Left ventricle myocardium inferior (tissue), 1 donor: Measurements from ENCODE around the gene LRMDA. TPM values are rescaled to one million over a fixed set of nuclear protein-coding genes. Genes with fewer than 3 reads are reported as not detected.

ENCODE experiments used
- DNase-seq: peaks from one replicate; pipeline ENCODE4 v3.0.0-alpha.2; 2020
- H3K27ac ChIP-seq: fragments of 200-600 bp; replicated peaks from 2 replicates; pipeline ENCODE4 v1.8.0; 2021
- H3K27me3 ChIP-seq: fragments of 200-600 bp; 2 replicates; pipeline ENCODE4 v1.8.0; 2021; ENCODE audit warnings: low read depth
- H3K36me3 ChIP-seq: fragments of 200-600 bp; 2 replicates; pipeline ENCODE4 v1.8.0; 2021
- H3K4me1 ChIP-seq: fragments of 200-600 bp; 2 replicates; pipeline ENCODE4 v1.8.0; 2021
- H3K4me3 ChIP-seq: fragments of 200-600 bp; 2 replicates; pipeline ENCODE4 v1.8.0; 2021; ENCODE audit warnings: mild to moderate bottlenecking, moderate library complexity
- H3K9me3 ChIP-seq: fragments of 200-600 bp; replicated peaks from 2 replicates; pipeline ENCODE4 v1.8.0; 2021
- intact Hi-C: fragments of 100-400 bp; cut with micrococcal nuclease; formaldehyde crosslinking; loops from one replicate; pipeline ENCODE4 v1.11.0; 2022
- total RNA-seq: library from RNA; stranded (reverse); fragmentation: NEBNext Ultra II Directional; extraction: Animal tissue kit (Norgen Biotek cat#: 25700); gene quantifications from one replicate; pipeline ENCODE4 v1.2.1, GENCODE V29; 2021
- TF ChIP-seq, protein P1 (sequence below): fragments of 200-600 bp; IDR thresholded peaks from 2 replicates; pipeline ENCODE4 v1.8.0; 2021; ENCODE audit warnings: antibody characterized with exemption, mild to moderate bottlenecking, borderline replicate concordance
- donor health status: DM: no; HTN: yes; CAD: no; lungs with severe emphysema.

Gene LRMDA
- total RNA-seq, 1 donor from 2014 or later, result 18.7 TPM

DNA sequence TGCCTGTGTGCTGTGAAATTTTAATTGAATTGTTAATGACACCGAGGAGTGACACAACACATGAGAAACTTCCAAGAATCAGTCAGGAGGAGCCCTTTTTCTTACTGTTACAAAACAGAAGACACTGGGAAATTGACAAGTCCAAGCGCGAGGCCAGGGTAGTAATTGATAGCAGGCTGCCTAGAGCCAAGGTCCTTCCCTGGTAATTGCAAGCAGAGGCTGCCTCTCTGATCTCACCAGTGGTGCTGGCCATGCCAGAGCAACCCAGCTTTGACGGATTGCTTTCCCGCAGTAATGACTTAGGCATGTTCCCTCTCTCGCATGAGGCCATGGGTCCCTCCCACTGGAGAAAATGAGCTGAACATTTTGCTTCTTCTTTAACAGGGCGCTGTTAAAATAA, 111.5 kb downstream of the LRMDA start:
- Histone ChIP-seq H3K27me3 (no peaks in the 10 kb centered on the region), H3K9me3 (no peaks in the 10 kb centered on the region), H3K4me1 (peaks cover 31% of the 10 kb centered on the region), H3K4me3 (no peak overlapping the region), H3K36me3 (no peaks in the 10 kb centered on the region), H3K27ac (no peak overlapping the region)
- intact Hi-C loops, result no loop called here
- no peak for DNase-seq
- TF ChIP-seq, protein P1, sequence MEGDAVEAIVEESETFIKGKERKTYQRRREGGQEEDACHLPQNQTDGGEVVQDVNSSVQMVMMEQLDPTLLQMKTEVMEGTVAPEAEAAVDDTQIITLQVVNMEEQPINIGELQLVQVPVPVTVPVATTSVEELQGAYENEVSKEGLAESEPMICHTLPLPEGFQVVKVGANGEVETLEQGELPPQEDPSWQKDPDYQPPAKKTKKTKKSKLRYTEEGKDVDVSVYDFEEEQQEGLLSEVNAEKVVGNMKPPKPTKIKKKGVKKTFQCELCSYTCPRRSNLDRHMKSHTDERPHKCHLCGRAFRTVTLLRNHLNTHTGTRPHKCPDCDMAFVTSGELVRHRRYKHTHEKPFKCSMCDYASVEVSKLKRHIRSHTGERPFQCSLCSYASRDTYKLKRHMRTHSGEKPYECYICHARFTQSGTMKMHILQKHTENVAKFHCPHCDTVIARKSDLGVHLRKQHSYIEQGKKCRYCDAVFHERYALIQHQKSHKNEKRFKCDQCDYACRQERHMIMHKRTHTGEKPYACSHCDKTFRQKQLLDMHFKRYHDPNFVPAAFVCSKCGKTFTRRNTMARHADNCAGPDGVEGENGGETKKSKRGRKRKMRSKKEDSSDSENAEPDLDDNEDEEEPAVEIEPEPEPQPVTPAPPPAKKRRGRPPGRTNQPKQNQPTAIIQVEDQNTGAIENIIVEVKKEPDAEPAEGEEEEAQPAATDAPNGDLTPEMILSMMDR, result no peak

DNA sequence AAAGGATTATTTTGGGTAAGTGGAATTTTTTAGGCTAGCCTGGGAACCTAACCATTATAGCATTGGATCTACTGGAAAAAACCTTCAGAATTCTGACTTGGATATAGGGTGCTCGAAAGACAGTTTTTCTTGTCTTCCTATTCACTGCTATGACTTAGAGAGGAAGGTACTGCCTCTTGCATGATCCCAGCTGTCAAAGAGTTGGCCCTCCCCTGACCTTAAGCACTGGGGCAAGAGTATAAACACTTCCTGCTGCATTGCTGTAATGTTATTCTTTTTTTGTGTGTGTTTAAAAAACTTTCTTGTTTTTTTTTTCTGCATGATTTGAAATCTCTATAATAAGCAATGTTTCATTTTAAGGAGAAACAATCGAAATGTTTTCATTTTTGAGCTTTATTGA, 113.0 kb downstream of the LRMDA start:
- Histone ChIP-seq H3K27me3 (no peaks in the 10 kb centered on the region), H3K27ac (no peak overlapping the region), H3K9me3 (no peaks in the 10 kb centered on the region), H3K4me1 (peaks cover 42% of the 10 kb centered on the region), H3K4me3 (no peak overlapping the region), H3K36me3 (no peaks in the 10 kb centered on the region)
- TF ChIP-seq, protein P1, result no peak
- no peak for DNase-seq
- intact Hi-C loops, result no loop called here

DNA sequence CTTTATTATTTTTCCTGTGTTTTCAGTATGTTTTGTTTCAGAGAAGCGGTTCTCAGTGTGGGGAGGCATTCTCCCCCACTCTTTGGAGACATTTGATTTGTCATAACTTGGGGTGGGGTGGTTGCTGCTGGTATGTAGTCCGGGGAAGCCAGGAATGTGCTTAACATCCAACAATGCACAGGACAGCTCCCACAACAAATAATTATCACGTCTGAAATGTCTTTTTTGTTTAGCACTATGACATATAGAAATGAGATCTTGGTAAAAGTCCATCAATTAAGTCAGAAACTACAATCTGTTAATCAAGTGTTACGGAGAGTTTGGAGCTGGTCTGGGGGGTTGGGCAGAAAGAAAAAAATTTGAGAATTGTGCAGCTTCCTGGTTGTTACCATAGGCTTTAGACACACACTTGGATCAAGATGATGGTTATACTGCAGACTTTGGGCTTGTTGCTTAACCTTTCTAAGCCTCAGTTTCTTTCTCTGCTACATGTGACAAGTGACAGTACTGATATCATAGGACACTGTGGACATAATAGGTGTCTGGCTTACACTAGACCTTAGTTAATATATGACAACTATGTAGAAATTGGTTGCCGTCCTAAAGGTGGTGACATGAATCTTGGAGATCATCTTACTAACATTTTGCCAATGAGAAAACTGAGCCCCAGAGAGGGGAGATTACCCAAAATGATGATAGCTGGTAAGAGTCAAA, 113.7 kb downstream of the LRMDA start:
- H3K9me3 ChIP-seq, result no peaks in the 10 kb centered on the region
- no peak overlapping the region for H3K27ac ChIP-seq
- H3K27me3 ChIP-seq, result no peaks in the 10 kb centered on the region
- TF ChIP-seq, protein P1, result no peak
- peaks cover 42% of the 10 kb centered on the region for H3K4me1 ChIP-seq
- no peak for DNase-seq
- H3K4me3 ChIP-seq, result no peak overlapping the region
- no peaks in the 10 kb centered on the region for H3K36me3 ChIP-seq
- intact Hi-C loops, result no loop called here

DNA sequence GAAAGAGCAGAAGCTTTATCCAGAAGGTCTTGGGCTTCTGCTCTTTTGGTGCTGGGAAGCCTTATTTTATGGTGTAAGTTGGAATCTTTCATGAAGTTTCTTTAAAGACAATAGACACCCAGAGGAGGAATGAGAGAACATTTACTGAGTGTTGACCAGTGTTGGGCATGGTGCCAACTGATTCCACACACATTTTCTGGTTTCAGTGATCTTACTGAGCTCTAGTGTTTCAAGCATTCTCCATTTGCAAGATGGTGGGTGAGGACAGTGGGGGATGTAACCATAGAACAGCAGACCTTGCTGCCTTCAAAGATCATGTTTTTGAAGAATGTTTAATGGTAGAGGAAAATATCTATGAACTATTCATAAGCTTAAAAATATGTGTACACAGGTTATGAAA, 114.6 kb downstream of the LRMDA start:
- Histone ChIP-seq H3K36me3 (no peaks in the 10 kb centered on the region), H3K4me3 (no peak overlapping the region), H3K4me1 (peaks cover 42% of the 10 kb centered on the region), H3K27ac (no peak overlapping the region), H3K9me3 (no peaks in the 10 kb centered on the region), H3K27me3 (no peaks in the 10 kb centered on the region)
- intact Hi-C loops, result no loop called here
- DNase-seq, result no peak
- TF ChIP-seq, protein P1, result no peak

DNA sequence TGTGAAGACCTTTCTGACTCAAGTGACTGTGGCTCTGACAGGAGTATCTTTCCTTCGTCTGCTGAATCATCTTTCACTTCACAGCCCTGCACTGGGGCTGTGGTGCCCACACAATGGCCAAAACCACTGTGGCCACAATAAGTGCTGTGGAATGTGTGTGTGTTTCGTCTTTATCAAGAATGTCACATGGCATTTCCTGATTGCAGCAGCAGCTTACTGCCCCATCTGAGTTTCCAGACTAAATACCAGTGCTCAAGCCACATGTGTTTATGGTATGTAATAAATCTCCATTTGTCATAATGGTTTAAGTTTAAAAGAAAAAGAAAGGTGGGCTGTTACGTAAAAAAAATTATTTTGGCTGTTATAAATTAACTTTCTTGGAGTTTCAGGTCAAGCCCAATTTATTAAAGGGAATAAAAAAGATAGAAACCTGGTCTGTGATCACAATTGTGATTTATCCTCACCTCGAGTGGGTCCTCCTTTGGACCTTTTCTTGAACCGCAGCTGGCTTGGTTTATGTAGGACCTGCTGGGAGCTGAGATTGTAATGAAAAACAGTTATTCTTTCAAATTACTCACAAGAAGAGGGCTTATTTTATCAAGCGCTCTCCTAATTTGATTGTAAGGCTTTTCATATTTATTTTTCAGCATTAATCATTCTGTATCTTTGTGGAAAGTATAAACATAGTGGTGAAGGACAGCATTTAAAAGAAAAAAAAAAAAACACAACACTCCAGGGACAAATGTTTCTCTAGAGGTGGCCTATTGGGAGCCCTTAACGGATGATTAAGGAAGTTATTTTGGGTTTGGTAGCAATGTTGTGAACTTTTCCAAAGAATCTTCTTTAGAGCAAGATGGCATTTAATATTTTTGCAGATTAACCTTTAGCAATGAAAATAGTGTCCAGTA, 116.2 kb downstream of the LRMDA start:
- TF ChIP-seq, protein P1, result no peak
- no peak for DNase-seq
- no peaks in the 10 kb centered on the region for H3K27me3 ChIP-seq
- peaks cover 42% of the 10 kb centered on the region for H3K4me1 ChIP-seq
- intact Hi-C loops, result no loop called here
- peak overlapping the region; percentile 69 for H3K27ac ChIP-seq
- H3K36me3 ChIP-seq, result no peaks in the 10 kb centered on the region
- no peak overlapping the region for H3K4me3 ChIP-seq
- peaks cover 7% of the 10 kb centered on the region for H3K9me3 ChIP-seq
